ENCODE data around the gene IL10RB. TPM values are rescaled to one million over a fixed set of nuclear protein-coding genes. Genes with fewer than 3 reads are reported as not detected.

Gene IL10RB
- total and polyA plus RNA-seq, 10 of the 15 experiments (the other 5 are each of a cell fraction or from before 2014, with no cell fraction given): 15.0 to 55.1 (median 34.9) TPM

GRCh38 chr21:33270986-33271385 is 4.8 kb downstream of the IL10RB start (continued):
- TF ChIP-seq PRDM15 (CRISPR knock-in tag; IDR thresholded peaks at IDR 0.05) (no peak), HCFC1 (IDR thresholded peaks at IDR 0.05; ENCODE audit: low read length) (no peak), ZNF384 (IDR thresholded peaks at IDR 0.05; ENCODE audit: borderline replicate concordance, low read depth, low read length) (no peak)

DNA sequence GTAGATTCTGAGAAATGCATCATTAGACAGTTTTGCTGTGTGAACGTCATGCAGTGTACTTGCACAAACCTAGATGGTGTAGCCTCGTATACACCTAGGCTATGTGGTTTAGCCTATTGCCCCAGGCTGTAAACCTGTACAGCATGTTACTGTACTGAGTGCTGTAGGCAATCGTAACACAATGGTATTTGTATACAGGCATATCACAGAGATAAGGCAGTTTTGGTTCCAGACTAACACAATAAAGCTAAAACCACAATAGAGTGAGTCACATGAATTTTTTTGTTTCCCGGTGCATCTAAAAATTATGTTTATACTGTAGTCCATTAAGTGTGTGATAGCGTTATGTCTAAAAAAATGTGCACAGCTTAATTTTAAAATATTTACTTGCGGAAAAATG is 6.9 kb downstream of the IL10RB start:
- no peak for FAIRE-seq
- Histone ChIP-seq H3K27ac (ENCODE audit: control insufficient read depth, insufficient read depth) (no peak overlapping the region), H3K4me2 (ENCODE audit: control insufficient read depth, insufficient read depth) (no peak overlapping the region), H3K27me3 (replicated peaks in 1 of 2; ENCODE audit: control insufficient read depth in 2 of 2, insufficient read depth in 2 of 2, low read length in 1 of 2) (no peaks in the 10 kb centered on the region), H3K4me3 (no peak overlapping the region), H3K9me3 (replicated peaks; ENCODE audit: control insufficient read depth, insufficient read depth, low read length) (no peaks in the 10 kb centered on the region), H3K36me3 (ENCODE audit: control insufficient read depth in 2 of 2, insufficient read depth in 2 of 2, low read length in 1 of 2) (peaks cover 0 to 18% of the 10 kb centered on the region in 2 experiments; a peak in 1 of 4 replicates), H2AFZ (ENCODE audit: control insufficient read depth, low read depth, low read length) (no peak overlapping the region), H3K79me2 (ENCODE audit: control insufficient read depth, insufficient read depth, low read length) (peaks cover 13% of the 10 kb centered on the region), H3K9ac (ENCODE audit: control insufficient read depth, insufficient read depth, low read length) (no peak overlapping the region), H4K20me1 (ENCODE audit: control insufficient read depth, insufficient read depth) (no peaks in the 10 kb centered on the region), H3K4me1 (ENCODE audit: control insufficient read depth, insufficient read depth, low read length) (peaks cover 18% of the 10 kb centered on the region)
- ATAC-seq: no peak
- no peak for DNase-seq (ENCODE audit: low read depth, low spot score)
- in situ Hi-C loops (cut with MboI) (loop anchor here (25.0 kb wide), 1 partner anchor 1589 kb away; no protein-coding TSS in a partner anchor), intact Hi-C loops (cut with micrococcal nuclease; ENCODE audit: unreplicated experiment) (no loop called here)
- SMC1A ChIA-PET (ENCODE audit: uncharacterized antibody, unreplicated experiment): no interaction called here
- BruUV-seq (replicated peaks): no TSS peak
- RAD21 ChIA-PET (ENCODE audit: unreplicated experiment): interaction anchor here (0.5 kb wide), 1 partner anchor 172 kb away, joined by 4 read pairs; no protein-coding TSS in a partner anchor
- 90% methylated on average over 6 of the region's 6 CpGs for WGBS (ENCODE audit: insufficient coverage, insufficient replicate concordance, low lambda C conversion rate, missing lambda C conversion rate)
- POLR2A ChIA-PET: interaction anchor here (1.1 kb wide), 1 partner anchor 52 kb away, joined by 3 read pairs; the partner anchor contains the start of gene IFNAR1
- CTCF ChIA-PET: interaction anchor here (1.0 to 1.4 kb wide), 2 partner anchors 53 to 108 kb away, joined by 3 read pairs; no protein-coding TSS in a partner anchor
- TF ChIP-seq JUND (IDR thresholded peaks at IDR 0.05; ENCODE audit: low read depth, low read length): no peak
